HG02870 (cell line): Measurements from ENCODE around the gene CACNG4.
A peak's percentile ranks its signal among the peaks of the same experiment; 100 is the strongest.

Experiments used
- ATAC-seq: cut with Tn5 transposase; IDR thresholded peaks from one replicate; pipeline ENCODE4 v1.9.1; 2021; ENCODE audit warnings: mild to moderate bottlenecking, moderate library complexity; ENCODE audit not compliant: unreplicated experiment

Gene CACNG4

DNA sequence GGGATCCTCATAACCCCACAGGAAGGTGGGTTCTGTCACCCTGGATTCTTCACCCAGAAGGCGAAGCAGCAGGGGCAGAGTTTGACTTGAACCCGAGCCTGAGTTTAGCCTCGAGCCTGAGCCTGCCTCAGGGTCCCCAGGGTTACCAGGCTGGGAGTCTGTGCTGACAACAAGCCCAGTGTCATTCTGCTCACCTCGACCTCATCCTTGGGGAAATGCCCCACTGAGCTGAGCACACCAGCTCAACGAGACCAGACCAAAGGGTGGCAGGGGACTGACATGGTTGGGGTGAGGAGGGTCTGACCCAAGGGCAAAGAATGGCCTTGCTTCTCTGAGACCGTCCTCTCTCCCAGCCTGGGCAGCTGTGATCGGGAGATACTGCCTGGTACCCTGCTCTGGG, 20.2 kb downstream of the CACNG4 start:
- ATAC-seq: no peak

DNA sequence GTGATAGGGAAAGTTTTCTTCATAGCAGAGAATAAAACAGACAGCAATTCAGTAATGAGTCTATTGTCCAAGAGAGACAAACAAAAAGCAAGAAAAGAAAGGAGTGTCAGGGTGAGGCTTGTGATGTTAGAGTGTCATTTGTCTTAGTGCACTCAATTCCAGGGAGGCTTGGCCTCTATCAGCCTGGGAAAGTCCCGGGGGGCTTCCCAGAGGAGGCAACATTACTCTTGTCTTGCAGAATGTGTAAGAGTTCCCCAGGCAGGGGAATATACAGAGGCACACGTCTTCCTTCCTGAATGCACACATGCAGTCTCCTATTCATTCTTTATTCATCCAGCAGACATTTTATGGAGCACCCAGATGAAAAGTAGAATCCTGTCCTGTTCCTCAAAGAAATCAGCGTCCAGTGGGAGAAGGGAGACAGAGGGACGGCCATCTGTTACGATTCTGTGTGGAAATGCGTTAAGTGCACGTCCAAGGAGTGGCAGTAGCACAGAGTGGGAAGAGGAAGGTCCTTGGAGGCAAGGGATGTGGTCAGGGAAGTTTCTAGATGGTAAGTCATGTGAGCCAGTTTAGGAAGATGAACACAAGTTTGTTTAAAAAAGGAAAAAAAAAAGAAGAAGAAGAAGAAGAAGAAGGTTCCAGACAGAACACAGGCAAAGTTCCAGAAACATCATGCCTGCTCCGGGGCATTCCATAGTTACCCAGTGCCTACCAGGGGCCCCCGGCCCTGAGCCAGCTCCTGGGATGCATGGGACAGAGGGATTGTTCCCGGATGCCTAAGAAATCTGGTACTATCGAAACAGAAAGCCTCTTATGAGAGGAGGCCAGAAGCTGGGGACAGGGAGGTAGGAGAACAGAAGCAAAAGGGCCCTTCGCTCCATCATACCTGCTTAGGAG, 21.1 kb downstream of the CACNG4 start:
- peak; percentile 61 for ATAC-seq

GRCh38 chr17:66986659-66987058, 22.2 kb downstream of the CACNG4 start:
- no peak for ATAC-seq

DNA sequence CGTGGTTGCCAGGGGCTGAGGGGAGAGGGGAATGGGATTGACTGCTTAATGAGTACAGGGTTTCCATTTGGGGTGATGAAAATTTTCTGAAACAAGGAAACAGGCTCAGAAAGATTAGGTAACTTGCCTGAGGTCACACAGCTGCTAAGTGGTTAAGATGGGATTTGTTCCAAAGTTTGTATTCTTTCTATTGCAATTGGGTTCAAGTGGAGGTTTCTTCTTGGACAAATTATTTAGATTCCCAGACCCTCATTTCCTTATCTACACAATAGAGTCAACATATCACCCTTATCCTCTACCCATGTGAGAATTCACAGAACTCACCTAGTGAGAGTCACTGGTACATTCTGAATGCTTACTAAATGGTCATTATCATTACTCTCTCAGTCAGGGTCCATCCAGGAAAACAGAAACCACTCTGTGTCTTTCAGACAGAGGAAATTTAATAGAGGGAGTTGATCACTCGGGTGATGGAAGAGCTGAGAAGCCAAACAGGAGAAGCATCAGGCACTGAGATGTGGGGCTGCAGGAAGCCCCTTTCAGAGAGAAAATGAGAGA, 22.6 kb downstream of the CACNG4 start:
- ATAC-seq: no peak

DNA sequence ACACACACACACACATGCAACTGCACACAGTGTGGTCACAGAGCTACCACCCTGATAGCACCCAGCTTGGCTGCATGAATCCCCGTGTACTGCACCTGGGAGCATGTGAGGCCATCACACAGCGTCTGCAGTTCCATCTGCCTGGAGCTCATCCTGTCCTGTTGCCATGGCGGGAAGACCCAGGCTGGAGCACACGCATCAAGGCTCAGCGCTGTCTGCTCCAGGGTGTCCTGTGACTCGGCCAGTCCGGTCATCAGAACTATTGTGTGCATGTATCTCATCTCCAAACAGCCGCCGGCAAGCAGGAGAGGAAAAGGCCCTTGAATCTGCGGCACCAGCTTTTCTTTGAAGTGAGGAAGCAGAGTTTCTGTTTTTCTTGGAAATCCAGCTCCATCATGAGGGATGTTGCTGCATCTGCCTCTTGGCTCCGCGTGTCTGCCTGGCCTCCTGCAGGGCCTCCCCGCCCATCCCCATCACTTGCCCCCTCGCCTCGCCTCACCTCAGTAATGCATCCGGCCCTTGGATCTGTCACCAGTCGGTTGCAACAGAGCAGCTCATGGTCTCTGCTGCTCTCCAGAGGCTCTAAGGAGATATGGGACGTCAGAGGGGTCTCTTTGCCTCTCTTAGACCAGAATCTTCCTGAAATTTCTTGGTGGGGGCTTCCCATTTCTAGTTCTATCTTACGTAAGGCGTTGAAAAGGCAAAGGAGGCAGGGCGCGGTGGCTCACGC, 23.7 kb downstream of the CACNG4 start:
- no peak for ATAC-seq

DNA sequence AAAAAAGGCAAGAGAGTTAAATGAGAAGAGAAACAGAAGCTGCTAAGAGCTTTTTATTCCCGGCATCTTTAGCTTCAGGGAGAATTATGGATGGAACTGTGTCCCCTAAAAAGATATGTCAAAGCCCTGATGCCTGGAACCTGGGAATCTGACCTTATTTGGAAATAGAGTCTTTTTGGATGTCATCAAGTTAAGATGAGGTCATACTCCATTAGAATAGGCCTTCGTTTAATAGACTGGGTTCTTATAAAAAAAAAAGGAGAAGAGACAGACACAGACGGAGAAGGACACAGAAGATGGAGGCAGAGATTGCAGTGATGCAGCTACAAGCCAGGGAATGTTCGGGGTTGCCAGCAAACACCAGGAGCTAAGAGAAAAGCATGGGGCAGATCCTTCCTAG, 24.6 kb downstream of the CACNG4 start:
- ATAC-seq: no peak

DNA sequence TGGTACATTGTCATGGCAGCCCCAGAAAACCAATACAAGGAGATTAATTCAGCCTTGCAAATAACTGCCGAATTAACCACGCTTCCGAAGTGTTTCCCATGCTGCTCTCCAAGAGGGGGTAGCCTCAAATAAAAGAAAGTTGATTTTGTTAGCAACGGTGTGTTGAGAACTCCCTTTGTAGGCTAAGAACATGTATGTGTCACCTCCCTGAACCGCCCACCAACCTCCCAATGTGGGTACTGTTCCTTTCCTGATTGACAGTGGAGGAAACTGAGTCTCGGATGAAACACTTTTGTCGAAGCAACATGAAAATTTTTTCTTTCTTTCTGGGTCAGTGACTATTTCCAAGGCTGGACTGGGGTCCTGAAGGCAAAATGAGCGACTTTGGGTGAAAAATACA, 25.1 kb downstream of the CACNG4 start:
- no peak for ATAC-seq

- no peak for ATAC-seq
Measured at GRCh38 chr17:66990047-66990446, 25.5 kb downstream of the CACNG4 start.

DNA sequence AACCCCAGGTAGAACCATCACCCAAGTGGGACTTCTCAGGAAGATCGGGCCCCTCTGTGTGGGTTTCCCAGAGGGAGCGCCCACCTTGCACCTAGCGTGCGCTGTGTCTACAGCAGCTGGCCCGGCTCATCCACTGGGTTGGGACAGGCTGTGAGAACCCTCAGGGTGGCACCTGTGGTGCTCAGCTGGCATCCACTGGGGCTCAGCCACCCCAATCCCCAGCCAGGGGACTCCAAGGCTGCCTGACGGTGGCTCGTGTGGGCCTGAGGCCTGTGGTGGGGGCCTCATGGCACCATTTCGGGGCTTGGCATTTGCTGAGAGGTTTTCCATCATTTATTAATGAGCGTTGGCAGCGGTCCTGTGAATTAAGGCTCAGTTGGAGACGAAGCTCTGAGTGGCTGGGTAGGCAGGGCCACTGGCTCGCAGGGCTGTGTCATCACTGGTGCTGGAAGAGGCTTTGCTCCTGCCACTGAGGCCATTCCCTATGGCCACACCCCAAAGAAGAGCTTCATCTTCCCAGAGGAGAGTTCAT, 28.5 kb downstream of the CACNG4 start:
- no peak for ATAC-seq

GRCh38 chr17:66994361-66994760, 29.9 kb downstream of the CACNG4 start:
- ATAC-seq: no peak

- no peak for ATAC-seq
Measured at GRCh38 chr17:66994930-66995535, 30.5 kb downstream of the CACNG4 start.

- ATAC-seq: no peak
Measured at GRCh38 chr17:66995944-66996343, 31.4 kb downstream of the CACNG4 start.

DNA sequence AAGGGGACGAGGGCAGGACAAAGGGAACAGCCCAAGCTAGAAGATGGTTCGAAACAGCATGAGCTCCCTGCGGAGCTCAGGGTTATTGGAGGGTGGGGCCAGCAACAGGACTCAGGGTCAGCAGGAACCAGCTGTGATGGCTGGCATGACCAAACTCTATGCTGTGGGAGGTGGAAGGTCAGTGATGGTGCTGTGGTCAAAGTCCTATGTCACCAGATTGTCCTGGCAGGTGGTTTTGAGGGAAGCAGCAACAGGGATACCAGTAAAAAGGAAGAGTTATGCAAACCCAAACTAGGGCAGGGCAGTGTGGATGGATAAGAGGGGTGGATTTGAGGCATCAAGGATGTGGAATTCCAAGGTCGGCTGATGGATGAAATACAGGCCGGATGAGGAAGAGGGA, 32.4 kb downstream of the CACNG4 start:
- no peak for ATAC-seq

- no peak for ATAC-seq
Measured at GRCh38 chr17:67003231-67003630, 38.7 kb downstream of the CACNG4 start.

- no peak for ATAC-seq
Measured at GRCh38 chr17:67004181-67004580, 39.7 kb downstream of the CACNG4 start.

- no peak for ATAC-seq
Measured at GRCh38 chr17:67007266-67007665, 42.8 kb downstream of the CACNG4 start.

GRCh38 chr17:67008101-67008500, 43.6 kb downstream of the CACNG4 start:
- no peak for ATAC-seq

DNA sequence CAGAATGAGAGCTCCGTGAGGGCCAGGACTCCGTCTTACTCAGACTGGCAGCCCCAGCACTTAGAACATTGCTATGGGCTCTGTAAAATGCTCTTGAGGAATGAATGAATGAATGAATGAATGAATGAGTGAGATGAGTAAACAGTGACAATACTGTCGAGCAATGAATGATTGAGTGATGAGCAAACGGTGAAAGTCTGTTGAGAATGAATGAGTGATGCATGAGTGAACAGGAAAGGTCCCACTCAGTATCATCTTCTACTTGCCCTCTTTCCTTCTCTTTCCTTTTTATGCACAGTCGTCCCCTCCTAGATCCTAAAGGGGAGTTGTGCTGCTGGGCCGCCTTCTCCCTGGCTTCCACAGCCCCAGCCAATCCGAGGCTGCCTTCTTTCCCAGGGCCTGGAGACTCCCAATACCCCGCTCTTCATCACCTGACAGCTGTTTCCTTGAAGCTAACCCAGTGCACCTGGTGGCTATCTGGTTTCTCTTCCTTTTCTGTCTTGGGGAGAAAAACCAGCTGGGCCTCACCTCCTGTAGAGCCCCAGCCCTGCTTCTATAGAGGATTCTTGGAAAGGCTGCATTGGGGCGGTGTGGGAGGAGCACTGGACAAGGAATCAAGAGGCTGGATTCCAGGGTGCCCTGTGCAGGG, 47.1 kb downstream of the CACNG4 start:
- ATAC-seq: peak; percentile 75

- ATAC-seq: no peak
Measured at GRCh38 chr17:67013891-67014290, 49.4 kb downstream of the CACNG4 start.

DNA sequence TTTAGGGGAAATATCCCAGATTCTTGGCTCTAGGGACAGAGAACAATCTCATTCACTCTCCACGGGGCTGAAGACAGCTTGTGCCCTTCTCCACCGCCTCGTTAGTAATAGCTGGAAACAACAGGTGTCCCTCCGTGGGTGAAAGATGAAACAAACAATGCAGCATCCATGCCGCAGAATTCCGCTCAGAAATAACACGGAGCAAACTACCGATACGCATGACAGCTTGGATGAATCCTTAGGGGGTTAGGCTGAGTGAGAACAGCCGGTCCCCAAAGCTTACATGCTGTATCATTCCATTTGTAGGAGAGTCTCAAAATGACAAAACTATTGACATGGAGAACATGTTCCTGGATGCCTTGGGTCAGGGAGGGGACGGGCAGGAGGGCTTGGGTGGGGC, 50.5 kb downstream of the CACNG4 start:
- ATAC-seq: no peak
